OCI-M2 (cell line): ENCODE results near the gene FBLN7.
"Not testable (repeated sequence)": the region's sequence is repeated elsewhere in the genome, so short reads cannot be mapped to it uniquely, and the experiment has no call there.

Experiments used
- DNase-seq: peaks from one replicate; lab custom pipeline; 2025; ENCODE audit not compliant: unreplicated experiment; lab: John Stamatoyannopoulos, UW

Gene FBLN7

GRCh38 chr2:112182581-112183034, 44.4 kb downstream of the FBLN7 start:
- DNase-seq: no peak

- no peak for DNase-seq
Observed at GRCh38 chr2:112183327-112184025, 45.3 kb downstream of the FBLN7 start.

- DNase-seq: no peak
Observed at GRCh38 chr2:112184121-112184520, 45.9 kb downstream of the FBLN7 start.

GRCh38 chr2:112185131-112185530, 46.9 kb downstream of the FBLN7 start:
- no peak for DNase-seq

GRCh38 chr2:112187046-112187715, 49.0 kb downstream of the FBLN7 start:
- DNase-seq: no peak

GRCh38 chr2:112187805-112188596, 49.8 kb downstream of the FBLN7 start:
- DNase-seq: peak; percentile 74

GRCh38 chr2:112189001-112189556, 50.9 kb downstream of the FBLN7 start:
- no peak for DNase-seq

GRCh38 chr2:112194028-112194427, 55.8 kb downstream of the FBLN7 start:
- no peak for DNase-seq

GRCh38 chr2:112194482-112194881, 56.3 kb downstream of the FBLN7 start:
- DNase-seq: no peak

GRCh38 chr2:112195167-112195766, 57.1 kb downstream of the FBLN7 start:
- no peak for DNase-seq

GRCh38 chr2:112195950-112196349, 57.8 kb downstream of the FBLN7 start:
- no peak for DNase-seq

GRCh38 chr2:112197868-112198267, 59.7 kb downstream of the FBLN7 start:
- DNase-seq: no peak

- DNase-seq: no peak
Observed at GRCh38 chr2:112198780-112199179, 60.6 kb downstream of the FBLN7 start.

GRCh38 chr2:112199188-112199587, 61.0 kb downstream of the FBLN7 start:
- DNase-seq: no peak

- no peak for DNase-seq
Observed at GRCh38 chr2:112201696-112202430, 63.7 kb downstream of the FBLN7 start.

- DNase-seq: no peak
Observed at GRCh38 chr2:112204411-112204810, 66.2 kb downstream of the FBLN7 start.

- not testable (repeated sequence) for DNase-seq
Observed at GRCh38 chr2:112207905-112208304, 69.7 kb downstream of the FBLN7 start.

GRCh38 chr2:112216167-112216566, 78.0 kb downstream of the FBLN7 start:
- DNase-seq: no peak

GRCh38 chr2:112217854-112218253, 79.7 kb downstream of the FBLN7 start:
- no peak for DNase-seq

GRCh38 chr2:112220186-112220585, 82.0 kb downstream of the FBLN7 start:
- no peak for DNase-seq
